CD14-positive monocyte (primary cell): ENCODE measurements around the gene PNPLA7. TPM values are rescaled to one million over a fixed set of nuclear protein-coding genes. Genes with fewer than 3 reads are reported as not detected.

Experiments
- DNase-seq, 3 donors: peaks; one replicate each; pipeline ENCODE4 v3.0.0-alpha.2; 2011 to 2022
- H2AFZ ChIP-seq: 2 replicates; pipeline ENCODE4 v1.6.0; 2012; ENCODE audit warnings: mild to moderate bottlenecking, low read depth, low read length, inconsistent platforms; ENCODE audit not compliant: insufficient read depth, poor library complexity, severe bottlenecking
- H3K27ac ChIP-seq, 2 donors: 1 replicate in 1 of 2; 2 replicates in 1 of 2; pipeline ENCODE4 v1.5.1; 2012 to 2013; ENCODE audit warnings: low read length in 2 of 2, control low read depth in 1 of 2, inconsistent platforms in 1 of 2, low read depth in 1 of 2, mild to moderate bottlenecking in 1 of 2
- H3K27me3 ChIP-seq, 2 donors: one replicate each; pipeline versions ENCODE4 v1.6.0 to v1.6.1; 2011 to 2013; ENCODE audit warnings: low read length in 2 of 2; ENCODE audit not compliant: control insufficient read depth in 2 of 2, insufficient read depth in 2 of 2
- H3K36me3 ChIP-seq, 2 donors: replicated peaks in 1 of 2; 1 replicate in 1 of 2; 2 replicates in 1 of 2; pipeline versions ENCODE4 v1.5.1 to v1.6.1; 2012 to 2013; ENCODE audit warnings: low read length in 2 of 2, control low read depth in 1 of 2, inconsistent platforms in 1 of 2, mild to moderate bottlenecking in 1 of 2; ENCODE audit not compliant: insufficient read depth in 2 of 2, control insufficient read depth in 1 of 2
- H3K4me1 ChIP-seq, 2 donors: 1 replicate in 1 of 2; 2 replicates in 1 of 2; pipeline versions ENCODE4 v1.5.1 to v1.6.1; 2012 to 2013; ENCODE audit warnings: low read length in 2 of 2, control low read depth in 1 of 2, inconsistent platforms in 1 of 2, mild to moderate bottlenecking in 1 of 2, moderate library complexity in 1 of 2; ENCODE audit not compliant: insufficient read depth in 2 of 2, control insufficient read depth in 1 of 2
- H3K4me2 ChIP-seq: replicated peaks from 2 replicates; pipeline ENCODE3; 2012; ENCODE audit warnings: low read length, moderate library complexity, mild to moderate bottlenecking; ENCODE audit not compliant: poor library complexity, severe bottlenecking; ENCODE audit errors: extremely low read depth
- H3K4me3 ChIP-seq, 3 experiments: fragments of 200-600 bp in 1 of 3; sonication (generic) in 1 of 3; replicated peaks in 1 of 3; 1 replicate in 2 of 3; 2 replicates in 1 of 3; pipeline ENCODE4 v1.5.1; 2011 to 2013; ENCODE audit warnings: low read length in 3 of 3, mild to moderate bottlenecking in 3 of 3, control low read depth in 2 of 3, low read depth in 2 of 3, inconsistent platforms in 1 of 3, moderate library complexity in 1 of 3
- H3K79me2 ChIP-seq: 2 replicates; pipeline ENCODE4 v1.6.0; 2012; ENCODE audit warnings: mild to moderate bottlenecking, control low read depth, inconsistent platforms, low read length, moderate library complexity; ENCODE audit not compliant: insufficient read depth
- H3K9ac ChIP-seq: 2 replicates; pipeline ENCODE4 v1.6.0; 2017; ENCODE audit warnings: low read length, mild to moderate bottlenecking; ENCODE audit not compliant: insufficient read depth, poor library complexity, severe bottlenecking
- H3K9me3 ChIP-seq, 2 donors: replicated peaks in 1 of 2; 1 replicate in 1 of 2; 2 replicates in 1 of 2; pipeline versions ENCODE4 v1.5.1 to v1.6.1; 2012 to 2013; ENCODE audit warnings: low read length in 2 of 2, control low read depth in 1 of 2; ENCODE audit not compliant: control insufficient read depth in 1 of 2, insufficient read depth in 1 of 2
- H4K20me1 ChIP-seq: 2 replicates; pipeline ENCODE4 v1.6.0; 2012; ENCODE audit warnings: mild to moderate bottlenecking, low read length, control low read depth, moderate library complexity; ENCODE audit not compliant: insufficient read depth
- H3K27ac Mint-ChIP-seq, 7 donors: one replicate each; pipeline ENCODE4 v1.8.0; 2020; ENCODE audit warnings: mild to moderate bottlenecking in 7 of 7, mixed read lengths in 7 of 7, moderate library complexity in 6 of 7, inconsistent platforms in 2 of 7
- H3K27me3 Mint-ChIP-seq, 3 donors: one replicate each; pipeline ENCODE4 v1.8.0; 2021 to 2022; ENCODE audit warnings: low read depth in 3 of 3, mild to moderate bottlenecking in 3 of 3, mixed read lengths in 3 of 3, moderate library complexity in 3 of 3, inconsistent platforms in 1 of 3
- H3K36me3 Mint-ChIP-seq, 2 donors: one replicate each; pipeline ENCODE4 v1.8.0; 2020; ENCODE audit warnings: mixed read lengths in 2 of 2, inconsistent platforms in 1 of 2, mild to moderate bottlenecking in 1 of 2
- H3K4me1 Mint-ChIP-seq: one replicate; pipeline ENCODE4 v1.8.0; 2020; ENCODE audit warnings: mild to moderate bottlenecking, mixed read lengths
- H3K4me3 Mint-ChIP-seq, 2 donors: one replicate each; pipeline ENCODE4 v1.8.0; 2020; ENCODE audit warnings: mild to moderate bottlenecking in 2 of 2, mixed read lengths in 2 of 2, moderate library complexity in 1 of 2
- H3K9me3 Mint-ChIP-seq, 7 donors: one replicate each; pipeline ENCODE4 v1.8.0; 2020 to 2022; ENCODE audit warnings: mixed read lengths in 7 of 7, mild to moderate bottlenecking in 6 of 7, moderate library complexity in 6 of 7, inconsistent platforms in 2 of 7
- WGBS: methylation state at CpG from one replicate; pipeline ENCODE4 v1.1.5; 2013; ENCODE audit warnings: missing lambda C conversion rate; ENCODE audit not compliant: insufficient coverage; 5-methylcytosine and 5-hydroxymethylcytosine counted together
- intact Hi-C, 2 donors: fragments of 100-400 bp; cut with micrococcal nuclease; formaldehyde crosslinking; loops; one replicate each; pipeline versions ENCODE4 v1.15.0 to v1.15.1; 2023
- polyA plus RNA-seq, 3 donors: library from polyadenylated mRNA; depleted of rRNA in 1 of 3; unstranded in 2 of 3; stranded (reverse) in 1 of 3; fragments of 300-500 nt in 2 of 3; fragments of >200 nt in 1 of 3; fragmentation: Illumina TruSeq in 2 of 3; gene quantifications; 1 replicate in 2 of 3; 2 replicates in 1 of 3; pipeline ENCODE4 v1.2.3, GENCODE V29; 2012 to 2021
- TF ChIP-seq, protein P1 (sequence below): fragments of 200-600 bp; IDR thresholded peaks from one replicate; pipeline ENCODE4 v1.8.0; 2022; ENCODE audit warnings: antibody characterized with exemption, mild to moderate bottlenecking

PNPLA7 gene
- polyA plus RNA-seq, 3 donors: 0.10 to 1.1 (median 0.14) TPM

DNA sequence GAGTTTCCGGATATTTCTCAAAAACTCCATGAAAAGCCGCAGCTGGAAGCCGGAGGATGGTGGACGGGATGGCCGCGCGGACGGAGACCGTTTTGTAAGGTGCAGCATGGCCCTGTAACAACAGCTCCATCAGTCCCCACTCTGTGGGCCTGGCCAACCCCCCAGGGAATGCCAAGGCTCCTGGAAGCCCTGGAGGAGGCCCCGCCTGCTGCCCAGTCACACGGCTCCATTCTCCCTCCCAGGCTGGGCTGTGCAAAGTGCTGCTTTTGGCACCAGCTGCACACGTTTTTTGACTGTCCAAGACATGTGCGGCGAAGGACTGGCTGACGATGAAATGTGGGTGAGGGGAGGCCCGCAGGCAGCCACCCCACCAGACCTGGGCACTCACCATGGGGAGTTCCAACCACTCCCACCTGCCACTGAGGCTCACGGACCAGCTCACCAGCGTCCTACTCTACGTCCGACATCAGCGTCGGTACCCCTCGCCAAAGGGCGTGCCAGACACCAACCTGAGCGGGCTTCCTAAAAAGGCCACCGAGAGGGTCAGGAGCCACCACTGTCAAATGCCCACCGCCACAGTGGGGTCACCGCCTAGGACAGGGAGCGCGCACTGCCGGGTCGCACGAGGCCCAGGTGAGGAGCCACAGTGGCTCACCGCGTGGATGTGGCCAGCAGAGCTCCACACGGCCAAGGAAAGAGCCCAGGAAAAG, 27.3 kb downstream of the PNPLA7 start:
- Histone ChIP-seq H3K9ac (no peak overlapping the region), H3K27me3 (no peaks in the 10 kb centered on the region), H3K4me3 (no peak overlapping the region), H4K20me1 (no peaks in the 10 kb centered on the region), H3K4me1 (no peaks in the 10 kb centered on the region), H3K36me3 (no peaks in the 10 kb centered on the region), H3K9me3 (no peaks in the 10 kb centered on the region), H3K27ac (no peak overlapping the region), H3K79me2 (no peaks in the 10 kb centered on the region), H2AFZ (no peak overlapping the region), H3K4me2 (no peak overlapping the region)
- no peak overlapping the region for H3K4me3 Mint-ChIP-seq
- DNase-seq: no peak
- WGBS: 95% methylated on average over 29 of the region's 36 CpGs
- peaks cover 5% of the 10 kb centered on the region for H3K4me1 Mint-ChIP-seq
- H3K36me3 Mint-ChIP-seq: no peaks in the 10 kb centered on the region
- TF ChIP-seq, protein P1, sequence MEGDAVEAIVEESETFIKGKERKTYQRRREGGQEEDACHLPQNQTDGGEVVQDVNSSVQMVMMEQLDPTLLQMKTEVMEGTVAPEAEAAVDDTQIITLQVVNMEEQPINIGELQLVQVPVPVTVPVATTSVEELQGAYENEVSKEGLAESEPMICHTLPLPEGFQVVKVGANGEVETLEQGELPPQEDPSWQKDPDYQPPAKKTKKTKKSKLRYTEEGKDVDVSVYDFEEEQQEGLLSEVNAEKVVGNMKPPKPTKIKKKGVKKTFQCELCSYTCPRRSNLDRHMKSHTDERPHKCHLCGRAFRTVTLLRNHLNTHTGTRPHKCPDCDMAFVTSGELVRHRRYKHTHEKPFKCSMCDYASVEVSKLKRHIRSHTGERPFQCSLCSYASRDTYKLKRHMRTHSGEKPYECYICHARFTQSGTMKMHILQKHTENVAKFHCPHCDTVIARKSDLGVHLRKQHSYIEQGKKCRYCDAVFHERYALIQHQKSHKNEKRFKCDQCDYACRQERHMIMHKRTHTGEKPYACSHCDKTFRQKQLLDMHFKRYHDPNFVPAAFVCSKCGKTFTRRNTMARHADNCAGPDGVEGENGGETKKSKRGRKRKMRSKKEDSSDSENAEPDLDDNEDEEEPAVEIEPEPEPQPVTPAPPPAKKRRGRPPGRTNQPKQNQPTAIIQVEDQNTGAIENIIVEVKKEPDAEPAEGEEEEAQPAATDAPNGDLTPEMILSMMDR: no peak
- intact Hi-C loops: loop anchor here in 1 of 2 donors (10.0 kb wide), 2 partner anchors 98 to 228 kb away; partner anchors contain the start of genes EXD3 and NOXA1
- peak overlapping the region in 2 of 7 donors; percentile 17 to 54 for H3K27ac Mint-ChIP-seq
- peaks cover 0 to 4% (median 2%) of the 10 kb centered on the region in 3 donors for H3K27me3 Mint-ChIP-seq
- no peaks in the 10 kb centered on the region for H3K9me3 Mint-ChIP-seq

DNA sequence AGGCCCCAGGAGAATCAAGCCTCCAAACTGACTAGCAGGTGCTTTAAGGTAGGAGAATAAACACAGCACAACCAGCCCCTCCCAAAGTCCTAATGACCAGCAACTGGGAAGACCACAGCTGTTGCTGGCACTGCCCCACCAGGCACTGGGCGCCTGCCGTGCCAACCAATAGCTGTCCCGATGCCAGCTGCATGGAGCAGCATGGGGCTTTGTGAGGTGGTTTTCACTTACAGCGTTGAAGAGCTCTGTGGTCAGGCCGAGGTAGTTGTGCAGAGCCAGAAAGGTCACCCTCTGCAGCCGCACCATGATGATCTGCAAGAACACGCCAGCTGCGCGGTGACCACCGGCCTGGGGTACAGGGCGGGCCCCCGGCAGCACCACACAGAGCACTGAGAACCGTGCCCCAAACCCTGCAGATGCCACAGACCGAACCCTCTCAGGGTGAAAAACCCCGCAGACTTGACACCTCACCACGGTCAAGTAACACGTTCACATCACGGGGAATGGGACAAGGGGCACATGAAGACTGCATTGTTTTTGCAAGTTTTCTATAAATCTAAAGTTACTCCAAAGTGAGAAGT, 28.7 kb downstream of the PNPLA7 start:
- Histone ChIP-seq H4K20me1 (no peaks in the 10 kb centered on the region), H3K4me1 (no peaks in the 10 kb centered on the region), H3K4me2 (no peak overlapping the region), H3K9me3 (no peaks in the 10 kb centered on the region), H3K9ac (no peak overlapping the region), H2AFZ (no peak overlapping the region), H3K36me3 (no peaks in the 10 kb centered on the region), H3K27me3 (no peaks in the 10 kb centered on the region), H3K79me2 (no peaks in the 10 kb centered on the region), H3K4me3 (no peak overlapping the region), H3K27ac (no peak overlapping the region)
- no peak for DNase-seq
- Mint-ChIP-seq H3K36me3 (no peaks in the 10 kb centered on the region), H3K4me3 (no peak overlapping the region), H3K27me3 (peaks cover 0 to 2% (median 2%) of the 10 kb centered on the region in 3 donors), H3K27ac (no peak overlapping the region), H3K9me3 (no peaks in the 10 kb centered on the region), H3K4me1 (peaks cover 2% of the 10 kb centered on the region)
- TF ChIP-seq, protein P1: no peak
- 96% methylated on average over 12 of the region's 18 CpGs for WGBS
- intact Hi-C loops: loop anchor here in 1 of 2 donors (10.0 kb wide), 2 partner anchors 97 to 227 kb away; partner anchors contain the start of genes EXD3 and NOXA1
